GM23338 (cell line): ENCODE measurements around the gene MYCL.

Experiments
- EZH2 ChIP-seq: fragments of 200-600 bp; sonication (generic); IDR thresholded peaks from one replicate; pipeline ENCODE4 v1.8.0; 2017; ENCODE audit warnings: antibody characterized with exemption, mild to moderate bottlenecking, low read depth; ENCODE audit not compliant: unreplicated experiment
- POLR2AphosphoS5 ChIP-seq: IDR thresholded peaks from 2 replicates; pipeline ENCODE4 v1.6.1; 2016; ENCODE audit warnings: antibody characterized with exemption, low read depth
- TF ChIP-seq, protein P1 (sequence below), 2 experiments: fragments of 200-600 bp in 1 of 2; sonication (generic) in 1 of 2; conservative IDR thresholded peaks; 2 replicates each; pipeline versions ENCODE4 v1.5.1 to v1.6.1; 2016 to 2017; ENCODE audit warnings: antibody characterized with exemption in 2 of 2, low read depth in 2 of 2, mild to moderate bottlenecking in 2 of 2, moderate library complexity in 1 of 2

DNA sequence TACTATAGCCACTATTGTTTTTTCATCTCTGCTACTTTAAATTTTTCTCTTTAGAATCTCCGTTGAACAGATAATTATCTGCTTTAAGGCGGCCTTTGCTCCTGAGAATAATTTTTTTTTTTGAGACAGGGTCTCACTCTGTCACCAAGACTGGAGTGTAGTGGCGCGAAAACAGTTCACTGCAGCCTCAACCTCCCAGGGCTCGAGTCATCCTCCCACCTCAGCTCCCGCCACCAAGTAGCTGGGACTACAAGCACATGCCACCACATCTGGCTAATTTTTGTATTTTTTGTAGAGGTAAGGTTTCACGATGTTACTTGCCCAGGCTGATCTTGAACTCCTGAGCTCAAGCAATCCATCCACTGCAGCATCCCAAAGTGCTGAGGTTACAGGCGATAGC lies 47.0 kb downstream of the MYCL start:
- no peak for TF ChIP-seq POLR2AphosphoS5
- TF ChIP-seq, protein P1, sequence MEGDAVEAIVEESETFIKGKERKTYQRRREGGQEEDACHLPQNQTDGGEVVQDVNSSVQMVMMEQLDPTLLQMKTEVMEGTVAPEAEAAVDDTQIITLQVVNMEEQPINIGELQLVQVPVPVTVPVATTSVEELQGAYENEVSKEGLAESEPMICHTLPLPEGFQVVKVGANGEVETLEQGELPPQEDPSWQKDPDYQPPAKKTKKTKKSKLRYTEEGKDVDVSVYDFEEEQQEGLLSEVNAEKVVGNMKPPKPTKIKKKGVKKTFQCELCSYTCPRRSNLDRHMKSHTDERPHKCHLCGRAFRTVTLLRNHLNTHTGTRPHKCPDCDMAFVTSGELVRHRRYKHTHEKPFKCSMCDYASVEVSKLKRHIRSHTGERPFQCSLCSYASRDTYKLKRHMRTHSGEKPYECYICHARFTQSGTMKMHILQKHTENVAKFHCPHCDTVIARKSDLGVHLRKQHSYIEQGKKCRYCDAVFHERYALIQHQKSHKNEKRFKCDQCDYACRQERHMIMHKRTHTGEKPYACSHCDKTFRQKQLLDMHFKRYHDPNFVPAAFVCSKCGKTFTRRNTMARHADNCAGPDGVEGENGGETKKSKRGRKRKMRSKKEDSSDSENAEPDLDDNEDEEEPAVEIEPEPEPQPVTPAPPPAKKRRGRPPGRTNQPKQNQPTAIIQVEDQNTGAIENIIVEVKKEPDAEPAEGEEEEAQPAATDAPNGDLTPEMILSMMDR (conservative IDR thresholded peaks at IDR 0.05; ENCODE audit: low read depth in 2 of 2): no peak
- TF ChIP-seq EZH2: no peak
